Uterus (tissue), 4 donors: Measurements from ENCODE around the gene PLA2G15. TPM values are rescaled to one million over a fixed set of nuclear protein-coding genes. Genes with fewer than 3 reads are reported as not detected.

Experiments used
- DNase-seq, 2 donors: peaks; one replicate each; pipeline ENCODE4 v3.0.0-alpha.2; 2019 to 2020
- H3K27ac ChIP-seq, 2 donors: fragments of 200-600 bp; sonication (generic); 1 replicate in 1 of 2; 2 replicates in 1 of 2; pipeline ENCODE4 v1.5.1; 2016 to 2018
- H3K27me3 ChIP-seq, 2 donors: fragments of 200-600 bp; sonication (generic); one replicate each; pipeline ENCODE4 v1.5.1; 2018 to 2019; ENCODE audit warnings: control low read depth in 1 of 2
- H3K36me3 ChIP-seq, 2 donors: fragments of 200-600 bp; sonication (generic); one replicate each; pipeline ENCODE4 v1.5.1; 2019; ENCODE audit warnings: control low read depth in 1 of 2
- H3K4me1 ChIP-seq, 2 donors: fragments of 200-600 bp; sonication (generic); one replicate each; pipeline ENCODE4 v1.5.1; 2018 to 2019; ENCODE audit warnings: control low read depth in 1 of 2
- H3K4me3 ChIP-seq, 2 donors: fragments of 200-600 bp; sonication (generic); 1 replicate in 1 of 2; 2 replicates in 1 of 2; pipeline ENCODE4 v1.5.1; 2018 to 2019; ENCODE audit warnings: mild to moderate bottlenecking in 1 of 2
- H3K9me3 ChIP-seq, 2 donors: fragments of 200-600 bp; sonication (generic); one replicate each; pipeline ENCODE4 v1.5.1; 2019; ENCODE audit warnings: control low read depth in 1 of 2
- CTCF ChIP-seq, 4 experiments: fragments of 200-600 bp in 2 of 4; fragments of 450-650 bp in 2 of 4; sonication (generic) in 2 of 4; IDR thresholded peaks; one replicate each; pipeline ENCODE4 v1.5.1; 2016 to 2019; ENCODE audit warnings: antibody characterized with exemption in 4 of 4, mild to moderate bottlenecking in 2 of 4, moderate library complexity in 1 of 4
- POLR2A ChIP-seq, 2 donors: fragments of 450-650 bp; IDR thresholded peaks; one replicate each; pipeline ENCODE4 v1.6.1; 2016; ENCODE audit warnings: antibody characterized with exemption in 2 of 2, mild to moderate bottlenecking in 1 of 2, moderate library complexity in 1 of 2
- intact Hi-C: fragments of 100-400 bp; cut with DNase I; formaldehyde crosslinking; loops from one replicate; pipeline ENCODE4 v1.15.1; 2023; ENCODE audit warnings: low total_unique reads
- total RNA-seq, 4 donors: library from RNA; depleted of rRNA in 3 of 4; stranded (reverse); fragments of >200 nt in 3 of 4; gene quantifications; one replicate each; pipeline versions ENCODE4 v1.1.0 to v1.2.4, GENCODE V29; 2014 to 2023
- donor health status: DM: yes; HTN: yes; CAD: no.

Gene PLA2G15
- total RNA-seq, 4 donors from 2014 or later = 0.51 to 22.3 (median 7.9) TPM

- Histone ChIP-seq H3K36me3 (no peaks in the 10 kb centered on the region), H3K9me3 (no peaks in the 10 kb centered on the region), H3K27me3 (no peaks in the 10 kb centered on the region), H3K27ac (no peak overlapping the region), H3K4me1 (no peaks in the 10 kb centered on the region), H3K4me3 (no peak overlapping the region)
- DNase-seq = no peak
- intact Hi-C loops = no loop called here
- no peak for TF ChIP-seq CTCF (IDR thresholded peaks at IDR 0.05)
- no peak for TF ChIP-seq POLR2A (IDR thresholded peaks at IDR 0.05)
These were observed 36.3 kb downstream of the PLA2G15 start for GRCh38 chr16:68281368-68282063.

- no peak overlapping the region for H3K4me3 ChIP-seq
- intact Hi-C loops = no loop called here
- TF ChIP-seq POLR2A (IDR thresholded peaks at IDR 0.05) (no peak), CTCF (IDR thresholded peaks at IDR 0.05) (no peak)
- H3K9me3 ChIP-seq = no peaks in the 10 kb centered on the region
- H3K36me3 ChIP-seq = no peaks in the 10 kb centered on the region
- no peak overlapping the region for H3K27ac ChIP-seq
- H3K27me3 ChIP-seq = no peaks in the 10 kb centered on the region
- H3K4me1 ChIP-seq = no peaks in the 10 kb centered on the region
- no peak for DNase-seq
These were observed 36.9 kb downstream of the PLA2G15 start for GRCh38 chr16:68282064-68282452.

- intact Hi-C loops = no loop called here
- Histone ChIP-seq H3K4me3 (no peak overlapping the region), H3K4me1 (no peaks in the 10 kb centered on the region), H3K36me3 (no peaks in the 10 kb centered on the region), H3K27ac (peak overlapping the region in 1 of 2 donors; percentile 1), H3K27me3 (no peaks in the 10 kb centered on the region), H3K9me3 (no peaks in the 10 kb centered on the region)
- no peak for TF ChIP-seq POLR2A (IDR thresholded peaks at IDR 0.05)
- no peak for TF ChIP-seq CTCF (IDR thresholded peaks at IDR 0.05)
- no peak for DNase-seq
These were observed 38.2 kb downstream of the PLA2G15 start for GRCh38 chr16:68283346-68283745.

GRCh38 chr16:68283801-68284598 lies 38.8 kb downstream of the PLA2G15 start:
- TF ChIP-seq POLR2A (IDR thresholded peaks at IDR 0.05) = no peak
- no peak for TF ChIP-seq CTCF (IDR thresholded peaks at IDR 0.05)
- Histone ChIP-seq H3K4me3 (no peak overlapping the region), H3K27ac (peak overlapping the region in 1 of 2 donors; percentile 15), H3K27me3 (no peaks in the 10 kb centered on the region), H3K9me3 (no peaks in the 10 kb centered on the region), H3K4me1 (no peaks in the 10 kb centered on the region), H3K36me3 (no peaks in the 10 kb centered on the region)
- DNase-seq = no peak
- intact Hi-C loops = no loop called here

GRCh38 chr16:68284847-68285246 lies 39.7 kb downstream of the PLA2G15 start:
- no peaks in the 10 kb centered on the region for H3K27me3 ChIP-seq
- intact Hi-C loops = no loop called here
- H3K27ac ChIP-seq = peak overlapping the region in 1 of 2 donors; percentile 15
- no peaks in the 10 kb centered on the region for H3K36me3 ChIP-seq
- DNase-seq = no peak
- no peak overlapping the region for H3K4me3 ChIP-seq
- H3K4me1 ChIP-seq = no peaks in the 10 kb centered on the region
- H3K9me3 ChIP-seq = no peaks in the 10 kb centered on the region
- TF ChIP-seq CTCF (IDR thresholded peaks at IDR 0.05) (no peak), POLR2A (IDR thresholded peaks at IDR 0.05) (no peak)
